Activated naive CD8-positive, alpha-beta T cell treated with anti-CD3 and anti-CD28 coated beads, Interleukin-2, amount 50 U/mL, for 16 hours (primary cell): ENCODE data around the gene GOLGA5.
"Not testable (repeated sequence)": the region's sequence is repeated elsewhere in the genome, so short reads cannot be mapped to it uniquely, and the experiment has no call there.

ENCODE experiments used
- DNase-seq: peaks from one replicate; pipeline ENCODE4 v3.0.0-alpha.2; 2020; ENCODE audit warnings: low read depth, low spot score

GOLGA5 gene

DNA sequence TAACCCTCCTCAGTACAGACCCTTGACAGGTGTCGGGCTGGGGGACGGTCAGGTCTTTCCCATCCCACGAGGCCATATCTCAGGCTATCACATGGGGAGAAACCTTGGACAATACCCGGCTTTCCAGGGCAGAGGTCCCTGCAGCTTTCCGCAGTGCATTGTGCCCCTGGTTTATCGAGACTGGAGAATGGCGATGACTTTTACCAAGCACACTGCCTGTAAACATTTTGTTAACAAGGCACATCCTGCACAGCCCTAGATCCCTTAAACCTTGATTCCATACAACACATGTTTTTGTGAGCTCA, 26.4 kb downstream of the GOLGA5 start:
- not testable (repeated sequence) for DNase-seq

- DNase-seq = no peak
Observed at GRCh38 chr14:92830902-92831301, 36.8 kb downstream of the GOLGA5 start.

- no peak for DNase-seq
Observed at GRCh38 chr14:92832137-92832700, 38.1 kb downstream of the GOLGA5 start.

GRCh38 chr14:92841930-92842329, 47.8 kb downstream of the GOLGA5 start:
- DNase-seq = no peak

GRCh38 chr14:92844204-92844603, 50.1 kb downstream of the GOLGA5 start:
- no peak for DNase-seq

DNA sequence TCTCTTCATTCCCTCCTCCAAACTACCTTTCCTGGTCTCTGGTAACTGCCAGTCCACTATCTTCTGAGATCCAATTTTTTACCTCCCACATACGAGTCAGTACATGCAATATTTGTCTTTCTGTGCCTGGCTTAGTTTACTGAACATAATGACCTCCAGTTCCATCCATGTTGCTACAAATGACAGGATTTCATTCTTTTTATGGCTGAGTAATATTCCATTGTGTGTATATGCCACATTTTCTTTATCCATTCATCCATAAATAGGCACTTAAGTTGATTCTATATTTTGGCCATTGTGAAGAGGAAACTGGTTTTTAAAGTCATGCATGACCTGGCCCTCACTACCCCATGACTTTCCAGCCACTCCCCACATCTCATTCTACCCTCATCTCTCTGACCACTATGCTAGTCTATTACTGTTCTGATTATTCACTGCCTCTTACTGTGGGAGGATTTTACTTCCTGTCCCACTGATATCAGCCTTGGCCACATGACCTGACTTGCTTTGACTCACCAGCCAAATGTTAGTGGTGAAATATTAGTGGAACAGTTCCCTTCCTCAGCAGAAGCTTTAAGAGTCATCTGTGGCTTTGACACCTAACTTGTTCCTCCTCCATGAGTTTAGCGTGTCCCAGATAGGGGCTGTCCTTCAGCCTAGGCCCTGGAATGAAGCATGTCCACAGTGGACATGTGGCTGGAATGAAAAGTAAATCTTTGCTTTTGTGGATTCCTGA, 52.2 kb downstream of the GOLGA5 start:
- DNase-seq = no peak

- DNase-seq = no peak
Observed at GRCh38 chr14:92847278-92847677, 53.2 kb downstream of the GOLGA5 start.

DNA sequence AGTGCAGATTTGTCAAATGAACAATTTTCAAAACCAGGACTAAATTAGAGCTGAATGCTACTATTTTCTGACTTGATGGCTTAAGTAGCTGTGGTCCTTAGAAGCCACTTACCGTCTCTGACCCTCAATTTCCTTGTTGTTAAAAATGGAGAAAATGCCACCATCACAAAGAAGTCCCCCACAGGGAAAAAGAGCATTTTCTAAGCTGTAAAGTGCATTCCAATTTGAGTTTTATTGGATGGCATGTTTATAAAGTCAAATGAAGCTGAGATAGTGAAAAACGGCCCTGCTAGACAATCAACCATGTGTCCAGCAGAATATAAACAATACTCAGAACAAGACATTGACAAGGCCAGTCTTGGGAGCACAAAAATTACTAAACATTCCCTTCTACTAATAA, 53.6 kb downstream of the GOLGA5 start:
- DNase-seq = no peak

GRCh38 chr14:92848887-92849286, 54.8 kb downstream of the GOLGA5 start:
- DNase-seq = no peak

- DNase-seq = no peak
Observed at GRCh38 chr14:92850492-92850891, 56.4 kb downstream of the GOLGA5 start.

DNA sequence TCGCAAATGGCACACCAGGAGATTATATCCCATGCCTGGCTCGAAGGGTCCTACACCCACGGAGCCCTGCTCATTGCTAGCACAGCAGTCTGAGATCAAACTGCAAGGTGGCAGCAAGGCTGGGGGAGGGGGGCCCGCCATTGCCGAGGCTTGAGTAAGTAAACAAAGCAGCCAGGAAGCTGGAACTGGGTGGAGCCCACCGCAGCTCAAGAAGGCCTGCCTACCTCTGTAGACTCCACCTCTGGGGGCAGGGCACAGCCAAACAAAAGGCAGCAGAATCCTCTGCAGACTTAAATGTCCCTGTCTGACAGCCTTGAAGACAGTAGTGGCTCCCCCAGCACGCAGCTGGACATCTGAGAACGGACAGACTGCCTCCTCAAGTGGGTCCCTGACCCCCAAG, 59.0 kb downstream of the GOLGA5 start:
- DNase-seq = not testable (repeated sequence)

DNA sequence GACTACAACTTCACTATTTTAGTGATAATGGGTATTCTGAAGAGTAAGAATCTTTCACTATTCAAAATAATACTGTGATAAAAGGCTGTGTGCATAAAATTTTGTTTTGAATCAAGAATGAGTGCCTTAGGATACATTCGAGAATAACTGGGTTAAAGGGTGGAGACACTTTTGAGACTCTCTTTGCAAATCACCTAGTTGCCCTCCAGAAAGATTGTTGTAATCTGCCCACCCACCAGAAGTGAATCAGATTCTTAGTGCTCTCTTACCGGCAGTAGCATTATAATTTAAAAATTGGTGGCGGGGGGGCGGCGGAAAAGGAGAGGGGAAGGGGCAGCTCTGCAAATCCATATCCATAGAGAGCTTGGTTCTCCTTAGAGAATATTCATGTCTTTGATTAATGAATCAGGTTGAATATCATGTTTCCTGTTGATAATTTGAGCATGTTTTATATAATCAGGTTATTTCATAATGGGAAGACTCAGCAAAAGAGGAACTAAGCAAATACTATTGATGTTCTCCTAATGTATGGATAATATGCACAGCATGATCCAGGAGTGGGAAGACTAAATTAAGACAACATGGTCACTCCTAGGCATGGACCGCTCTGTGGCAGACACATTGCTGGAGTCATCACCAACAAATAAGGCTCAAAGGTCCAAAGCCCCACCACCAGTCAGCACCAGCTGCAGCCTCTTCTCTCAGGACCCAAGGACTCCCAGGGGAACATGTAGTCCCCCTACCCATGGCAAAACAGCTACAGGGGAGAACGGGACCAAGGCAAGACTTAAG, 66.1 kb downstream of the GOLGA5 start:
- no peak for DNase-seq

GRCh38 chr14:92861856-92862745, 68.0 kb downstream of the GOLGA5 start:
- no peak for DNase-seq

- no peak for DNase-seq
Observed at GRCh38 chr14:92863286-92864080, 69.4 kb downstream of the GOLGA5 start.

- DNase-seq = no peak
Observed at GRCh38 chr14:92865674-92866073, 71.6 kb downstream of the GOLGA5 start.

DNA sequence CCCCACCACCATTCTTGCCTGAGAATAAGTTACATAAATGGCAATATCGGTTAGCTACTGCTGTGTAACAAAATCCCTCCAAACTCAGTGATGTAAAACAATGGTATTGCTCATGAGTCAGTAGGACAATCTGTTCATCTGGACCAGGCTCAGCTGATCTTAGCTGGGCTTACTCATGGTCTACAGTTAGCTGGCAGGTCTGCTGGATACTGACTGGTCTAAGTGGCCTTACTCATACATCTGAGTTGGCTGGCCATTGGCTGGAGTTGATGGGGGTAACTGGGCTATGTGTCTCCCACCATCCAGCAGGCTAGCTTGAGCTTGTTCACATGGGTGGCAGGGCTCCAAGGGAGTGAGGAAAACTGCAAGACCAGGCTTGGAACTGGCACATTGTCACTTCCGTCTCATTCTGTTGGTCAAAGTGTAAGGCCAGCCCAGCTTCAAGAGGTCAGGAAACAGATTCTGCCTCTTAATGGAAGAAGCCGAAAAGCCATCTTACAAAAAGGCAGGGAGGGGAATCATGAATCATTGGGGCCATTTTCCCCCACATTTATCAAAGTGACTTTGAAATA, 72.2 kb downstream of the GOLGA5 start:
- no peak for DNase-seq

- DNase-seq = no peak
Observed at GRCh38 chr14:92866901-92867865, 73.1 kb downstream of the GOLGA5 start.

DNA sequence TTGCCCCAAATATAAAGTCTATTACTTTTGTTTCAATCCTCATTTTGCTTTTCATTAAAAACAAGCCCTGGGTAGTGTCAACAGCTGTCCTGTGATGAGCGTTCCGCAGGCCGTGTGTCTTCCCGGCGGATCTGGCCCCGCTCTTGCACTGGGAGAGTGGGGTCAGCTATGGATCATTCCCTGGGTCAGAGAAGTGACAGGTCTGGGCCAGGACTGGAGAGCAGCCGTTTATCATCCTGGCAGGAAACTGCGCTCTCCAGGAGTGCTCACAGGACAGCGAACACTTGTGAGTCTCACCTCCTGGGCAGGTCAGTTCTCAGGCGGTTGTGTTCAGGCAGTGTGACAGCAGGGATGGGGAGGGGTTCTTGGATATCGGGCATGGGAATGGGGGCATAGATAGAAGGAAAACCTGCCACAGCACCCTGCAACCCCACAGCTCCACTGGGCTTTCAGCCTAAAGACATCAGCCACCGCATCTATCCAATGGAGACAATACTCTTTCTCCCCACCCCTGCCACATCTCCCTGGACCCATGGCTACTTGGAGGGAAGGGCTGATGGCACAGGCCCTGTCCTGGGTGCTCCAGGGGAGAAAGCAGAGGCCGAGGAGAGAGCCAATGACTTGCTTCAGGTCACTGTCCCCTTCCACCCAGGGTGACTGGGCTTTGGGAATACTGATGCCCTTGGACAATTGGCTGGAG, 81.0 kb downstream of the GOLGA5 start:
- no peak for DNase-seq
